ENCODE results near the gene SLC35A2.

DNA sequence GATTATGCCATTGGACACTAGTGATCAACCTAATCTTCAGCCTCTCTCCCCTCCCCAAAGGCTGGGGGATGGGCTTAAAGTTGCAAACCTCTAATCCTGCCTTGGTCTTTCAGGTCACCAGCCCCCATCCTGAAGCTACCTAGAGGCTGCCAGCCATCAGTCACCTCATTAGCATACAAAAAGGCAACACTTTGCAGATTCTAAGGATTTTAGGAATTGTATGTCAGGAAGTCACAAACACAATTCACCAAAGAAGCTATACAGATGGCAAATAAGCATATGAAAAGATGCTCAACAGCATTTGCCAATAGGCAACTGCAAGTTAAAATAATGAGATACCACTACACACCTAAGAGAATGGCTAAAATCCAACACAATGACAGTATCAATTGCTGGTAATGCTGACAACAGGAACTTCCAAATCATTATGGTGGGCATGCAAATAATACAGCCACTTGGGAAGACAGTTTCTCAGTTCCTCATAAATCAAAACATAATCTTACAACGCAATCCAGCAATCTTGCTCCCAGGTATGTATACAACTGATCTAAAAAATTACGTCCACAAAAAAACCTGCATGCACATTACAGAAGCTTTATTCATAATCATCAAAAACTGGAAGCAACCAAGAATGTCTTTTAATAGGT, 16.4 kb upstream of the SLC35A2 start:
- TF ChIP-seq, protein P1, sequence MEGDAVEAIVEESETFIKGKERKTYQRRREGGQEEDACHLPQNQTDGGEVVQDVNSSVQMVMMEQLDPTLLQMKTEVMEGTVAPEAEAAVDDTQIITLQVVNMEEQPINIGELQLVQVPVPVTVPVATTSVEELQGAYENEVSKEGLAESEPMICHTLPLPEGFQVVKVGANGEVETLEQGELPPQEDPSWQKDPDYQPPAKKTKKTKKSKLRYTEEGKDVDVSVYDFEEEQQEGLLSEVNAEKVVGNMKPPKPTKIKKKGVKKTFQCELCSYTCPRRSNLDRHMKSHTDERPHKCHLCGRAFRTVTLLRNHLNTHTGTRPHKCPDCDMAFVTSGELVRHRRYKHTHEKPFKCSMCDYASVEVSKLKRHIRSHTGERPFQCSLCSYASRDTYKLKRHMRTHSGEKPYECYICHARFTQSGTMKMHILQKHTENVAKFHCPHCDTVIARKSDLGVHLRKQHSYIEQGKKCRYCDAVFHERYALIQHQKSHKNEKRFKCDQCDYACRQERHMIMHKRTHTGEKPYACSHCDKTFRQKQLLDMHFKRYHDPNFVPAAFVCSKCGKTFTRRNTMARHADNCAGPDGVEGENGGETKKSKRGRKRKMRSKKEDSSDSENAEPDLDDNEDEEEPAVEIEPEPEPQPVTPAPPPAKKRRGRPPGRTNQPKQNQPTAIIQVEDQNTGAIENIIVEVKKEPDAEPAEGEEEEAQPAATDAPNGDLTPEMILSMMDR (IDR thresholded peaks at IDR 0.05; ENCODE audit: borderline replicate concordance, extremely low read depth, low read length, poor library complexity, severe bottlenecking) = no peak
- no peak for TF ChIP-seq EZH2 (IDR thresholded peaks at IDR 0.05; ENCODE audit: borderline replicate concordance, low read depth, low read length, severe bottlenecking)
